Hypothalamus (tissue), 51 donors: Measurements from ENCODE around the gene TMEM26.

ENCODE experiments used
- DNase-seq, 51 donors: peaks; one replicate each; lab custom pipeline; 2025; lab: John Stamatoyannopoulos, UW

TMEM26 gene

GRCh38 chr10:61452655-61453641 is at the start of gene TMEM26:
TMEM26 (minus strand) TSS chr10:61453381; CDS start chr10:61453081, 300 bp downstream.
- peak in 15 of 51 donors; percentile 1 to 31 (median 17) for DNase-seq

- DNase-seq, result no peak
Observed at GRCh38 chr10:61500460-61500859, 47.3 kb upstream of the TMEM26 start.

- no peak for DNase-seq
Observed at GRCh38 chr10:61492364-61492995, 39.3 kb upstream of the TMEM26 start.

DNA sequence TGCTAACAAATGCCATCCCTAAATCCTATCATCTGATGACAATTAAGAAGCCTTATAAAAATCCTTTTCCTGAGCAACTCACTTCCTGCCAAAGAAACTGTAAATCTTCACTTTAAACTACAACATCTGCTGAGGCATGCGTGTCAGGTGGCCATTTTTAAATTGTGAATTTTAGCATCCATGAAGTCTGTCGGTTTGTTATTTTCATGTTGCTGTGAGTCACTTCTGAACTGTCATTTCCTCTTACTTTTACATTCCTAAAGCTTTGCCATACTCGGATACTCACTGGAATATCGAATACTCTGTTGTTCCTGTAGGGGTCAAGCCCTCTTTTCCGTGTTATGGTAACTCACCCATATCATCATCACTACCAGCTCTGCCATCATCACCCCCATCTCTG is 34.3 kb upstream of the TMEM26 start:
- no peak for DNase-seq

- DNase-seq, result no peak
Observed at GRCh38 chr10:61486738-61487396, 33.7 kb upstream of the TMEM26 start.

- no peak for DNase-seq
Observed at GRCh38 chr10:61486251-61486650, 33.1 kb upstream of the TMEM26 start.

- DNase-seq, result no peak
Observed at GRCh38 chr10:61481597-61481996, 28.4 kb upstream of the TMEM26 start.

- DNase-seq, result no peak
Observed at GRCh38 chr10:61480208-61480607, 27.0 kb upstream of the TMEM26 start.

DNA sequence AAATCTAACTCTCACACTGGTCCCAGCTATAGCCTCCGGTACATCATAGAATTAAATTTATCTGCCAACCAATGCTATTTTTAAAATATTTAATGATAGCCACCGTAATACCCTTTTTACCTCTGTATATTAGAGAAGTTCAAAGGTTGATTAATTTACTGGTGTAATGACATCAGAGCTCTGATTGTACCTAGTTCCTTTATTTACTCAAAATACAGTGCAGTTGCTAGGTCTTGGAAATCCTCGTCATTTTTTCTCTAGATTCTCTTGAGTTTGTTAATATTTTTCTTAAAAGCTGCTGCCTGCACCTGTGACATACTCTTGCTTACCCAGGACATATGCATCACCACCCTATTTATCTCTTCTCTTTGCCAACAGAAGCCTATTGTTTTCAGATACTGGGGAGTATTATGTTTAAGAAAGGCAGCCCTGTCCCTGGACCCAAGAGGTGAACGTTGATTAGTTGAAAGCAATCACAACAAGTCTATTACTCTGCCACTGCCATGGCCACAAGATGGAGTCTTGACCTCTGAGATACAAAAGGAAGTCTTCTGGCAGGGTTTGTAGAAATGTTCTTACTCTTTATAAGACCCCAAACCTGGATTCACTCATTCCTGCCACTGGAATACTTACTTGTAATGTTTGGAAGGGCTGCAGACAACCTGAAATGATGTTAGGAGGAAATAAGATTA is 25.6 kb upstream of the TMEM26 start:
- peak in 1 of 51 donors; percentile 0 for DNase-seq

GRCh38 chr10:61477451-61477850 is 24.3 kb upstream of the TMEM26 start:
- DNase-seq, result no peak

DNA sequence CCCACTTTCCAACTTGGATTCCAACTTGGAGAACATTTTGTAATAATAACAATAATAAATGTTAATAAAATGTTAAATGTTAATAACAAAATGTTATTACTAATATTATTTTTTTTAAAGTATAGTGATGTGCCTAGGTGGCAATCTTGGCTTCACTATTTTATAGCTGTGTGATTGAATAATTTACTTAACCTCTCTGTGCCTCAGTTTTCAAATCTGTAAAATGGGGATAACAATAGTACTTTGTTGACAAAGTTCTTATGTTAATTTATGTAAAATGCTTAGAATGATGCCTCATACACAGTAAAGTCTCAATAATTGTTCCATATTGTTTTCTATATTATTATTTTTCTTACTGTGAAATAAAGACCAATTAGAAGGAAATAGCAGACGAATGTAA is 23.3 kb upstream of the TMEM26 start:
- no peak for DNase-seq

- no peak for DNase-seq
Observed at GRCh38 chr10:61475449-61475873, 22.3 kb upstream of the TMEM26 start.

DNA sequence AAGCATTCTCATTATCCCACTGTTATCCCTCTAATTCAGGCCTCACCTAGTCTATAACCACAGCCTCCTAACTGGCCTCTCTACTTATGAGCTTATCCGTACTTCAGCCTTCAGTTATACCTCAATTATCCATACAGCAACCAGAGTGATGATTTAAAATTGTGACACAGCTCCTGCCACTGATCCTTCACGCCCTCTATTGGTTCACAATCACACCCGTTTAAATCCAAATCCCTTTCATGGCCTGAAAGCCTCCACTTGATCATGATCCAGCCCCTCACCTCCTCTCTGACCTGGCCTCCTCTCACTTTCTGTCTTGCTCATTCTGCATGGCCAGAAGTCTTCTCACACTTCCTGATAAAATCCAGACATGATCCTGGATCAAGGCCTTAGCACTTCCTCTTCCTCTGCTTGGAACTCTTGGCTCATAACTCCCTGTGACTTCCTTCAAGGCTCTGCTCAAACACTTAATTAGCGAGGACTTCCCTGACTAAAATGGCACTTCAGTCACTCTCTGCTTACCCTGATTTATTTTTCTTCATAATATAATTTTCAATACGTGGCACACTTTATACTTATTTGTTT is 19.0 kb upstream of the TMEM26 start:
- DNase-seq, result no peak

GRCh38 chr10:61471491-61471890 is 18.3 kb upstream of the TMEM26 start:
- DNase-seq, result no peak

DNA sequence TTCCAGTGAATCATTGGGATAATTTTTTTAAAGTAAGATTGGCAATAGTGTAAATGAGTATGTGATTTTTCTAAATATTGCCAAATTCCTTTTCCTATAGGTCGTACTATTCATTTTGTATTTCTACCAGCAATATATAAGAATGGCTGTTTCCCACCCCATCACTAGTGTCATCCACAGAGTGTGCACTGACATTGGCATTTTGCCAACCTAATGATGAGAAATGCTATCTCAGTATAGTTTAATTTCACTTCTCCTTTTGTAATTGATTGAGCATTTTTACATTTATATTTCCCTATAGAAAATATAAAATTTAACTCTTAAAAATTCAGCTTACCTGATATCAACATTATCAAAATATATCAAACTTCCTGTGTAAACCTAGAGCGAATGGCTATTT is 17.6 kb upstream of the TMEM26 start:
- no peak for DNase-seq

DNA sequence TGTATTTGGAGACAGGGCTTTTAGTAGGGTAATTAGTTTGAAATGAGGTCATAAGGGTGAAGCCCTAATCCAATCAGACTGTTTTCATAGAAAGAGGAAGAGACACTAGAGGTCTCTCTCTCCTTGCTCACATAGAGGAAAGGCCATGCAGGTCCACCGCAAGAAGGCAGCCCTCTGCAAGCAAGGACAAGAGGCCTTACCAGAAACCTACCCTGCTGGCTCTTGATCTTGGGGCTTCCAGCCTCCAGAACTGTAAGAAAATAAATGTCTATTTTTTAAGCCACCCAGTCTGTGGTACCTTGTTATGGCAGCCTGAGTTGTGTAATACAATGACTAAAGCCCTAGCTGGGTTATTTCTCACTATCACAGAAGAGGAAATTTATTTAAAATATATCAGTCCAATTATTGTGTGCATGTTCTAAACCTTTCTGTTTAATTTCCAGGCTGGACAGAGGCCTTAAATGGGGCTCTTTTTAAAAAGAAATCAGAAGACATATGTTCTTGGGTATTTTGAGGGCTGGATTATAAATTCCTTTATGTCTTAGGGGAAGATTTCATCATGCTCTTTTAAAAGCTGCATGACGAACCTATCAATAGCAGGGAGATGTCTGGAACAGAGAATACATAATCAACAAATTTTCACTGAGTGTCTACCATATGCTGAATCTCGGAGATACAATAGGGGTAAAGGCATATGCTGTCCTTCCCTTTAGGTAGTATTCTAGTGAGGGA is 12.9 kb upstream of the TMEM26 start:
- no peak for DNase-seq

GRCh38 chr10:61465171-61465496 is 12.0 kb upstream of the TMEM26 start:
- DNase-seq, result no peak

DNA sequence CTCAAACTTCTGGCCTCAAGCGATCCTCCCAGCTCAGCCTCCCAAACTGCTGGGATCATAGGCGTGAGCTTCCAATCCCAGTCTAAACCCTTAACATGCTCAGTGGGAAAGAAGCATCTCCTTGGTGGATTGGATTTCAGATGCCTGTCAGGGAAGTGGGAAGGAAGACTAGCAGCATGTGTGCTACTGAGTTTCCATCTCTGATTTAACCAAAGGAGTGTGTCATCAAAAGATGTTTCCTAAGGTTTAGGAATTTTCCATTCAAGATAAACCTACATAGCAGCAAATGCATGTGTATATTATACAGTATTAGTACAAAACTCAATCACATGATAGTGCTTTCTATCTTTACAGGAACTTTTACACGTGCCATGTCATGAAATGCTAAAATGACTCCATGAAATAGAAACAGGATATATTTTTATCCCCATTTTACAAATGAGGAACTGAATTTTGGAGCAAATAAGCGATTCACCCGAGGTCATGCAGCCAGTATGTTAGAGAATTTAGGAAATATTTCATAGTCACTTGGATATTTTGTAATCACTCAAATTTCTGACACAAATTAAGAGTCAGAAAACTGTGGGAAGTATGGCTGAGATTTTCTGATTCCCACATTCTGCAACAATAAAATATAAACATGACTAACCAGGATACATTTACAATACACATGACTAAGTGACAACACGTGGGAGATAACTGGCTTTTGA is 11.4 kb upstream of the TMEM26 start:
- peak in 1 of 51 donors; percentile 9 for DNase-seq
